Measurements from ENCODE around the gene STK31. TPM values are rescaled to one million over a fixed set of nuclear protein-coding genes. Genes with fewer than 3 reads are reported as not detected.
"Not testable (repeated sequence)": the region's sequence is repeated elsewhere in the genome, so short reads cannot be mapped to it uniquely, and the experiment has no call there.

Gene STK31
- total RNA-seq, 2 donors from 2014 or later, result 0.33 TPM; not detected in 1

- no peak for TF ChIP-seq CTCF (IDR thresholded peaks at IDR 0.05)
- Histone ChIP-seq H3K27me3 (no peaks in the 10 kb centered on the region), H3K4me1 (no peaks in the 10 kb centered on the region), H3K27ac (no peak overlapping the region), H3K9me3 (no peaks in the 10 kb centered on the region), H3K36me3 (no peaks in the 10 kb centered on the region), H3K4me3 (no peak overlapping the region)
- no peak for DNase-seq (ENCODE audit: low spot score)
These were observed 38.0 kb upstream of the STK31 start for GRCh38 chr7:23672033-23672432.

- Histone ChIP-seq H3K36me3 (no peaks in the 10 kb centered on the region), H3K4me3 (peak within 1 kb of the TSS; percentile 69 to 85), H3K27me3 (no peaks in the 10 kb centered on the region), H3K9me3 (no peaks in the 10 kb centered on the region), H3K27ac (peak within 1 kb of the TSS; percentile 88 to 90), H3K4me1 (peaks cover 0 to 17% of the 10 kb centered on the region in 2 donors)
- TF ChIP-seq CTCF (IDR thresholded peaks at IDR 0.05), result peak; percentile 71 to 81
- DNase-seq (ENCODE audit: low spot score), result peak; percentile 90
These were observed 30.1 kb upstream of the STK31 start, which contains the start of gene FAM221A for GRCh38 chr7:23679898-23680413. Gene FAM221A, plus strand, starts transcription at chr7:23680199. Its CDS starts 20 bp downstream, at chr7:23680219.

- H3K27ac ChIP-seq, result peak overlapping the region; percentile 88 to 90
- DNase-seq (ENCODE audit: low spot score), result peak; percentile 72
- H3K4me1 ChIP-seq, result peaks cover 0 to 22% of the 10 kb centered on the region in 2 donors
- peak overlapping the region; percentile 69 to 85 for H3K4me3 ChIP-seq
- H3K36me3 ChIP-seq, result no peaks in the 10 kb centered on the region
- no peak for TF ChIP-seq CTCF (IDR thresholded peaks at IDR 0.05)
- H3K9me3 ChIP-seq, result no peaks in the 10 kb centered on the region
- no peaks in the 10 kb centered on the region for H3K27me3 ChIP-seq
These were observed 29.3 kb upstream of the STK31 start for GRCh38 chr7:23680414-23681405.

GRCh38 chr7:23684041-23684440 is 26.0 kb upstream of the STK31 start:
- not testable (repeated sequence) for H3K27ac ChIP-seq; H3K27me3 ChIP-seq; DNase-seq (ENCODE audit: low spot score); H3K9me3 ChIP-seq; H3K4me3 ChIP-seq; H3K36me3 ChIP-seq
- peaks cover 0 to 25% of the 10 kb centered on the region in 2 donors for H3K4me1 ChIP-seq

- Histone ChIP-seq H3K36me3 (peaks cover 4% of the 10 kb centered on the region), H3K4me1 (peaks cover 0 to 18% of the 10 kb centered on the region in 2 donors), H3K4me3 (no peak overlapping the region), H3K27ac (peak overlapping the region in 1 of 2 donors; percentile 32), H3K9me3 (no peaks in the 10 kb centered on the region), H3K27me3 (no peaks in the 10 kb centered on the region)
- DNase-seq (ENCODE audit: low spot score), result no peak
- no peak for TF ChIP-seq CTCF (IDR thresholded peaks at IDR 0.05)
These were observed 24.3 kb upstream of the STK31 start for GRCh38 chr7:23685731-23686130.

GRCh38 chr7:23687011-23687410 is 23.0 kb upstream of the STK31 start:
- no peak for DNase-seq (ENCODE audit: low spot score)

More at GRCh38 chr7:23687011-23687410, 23.0 kb upstream of the STK31 start:
- peaks cover 11% of the 10 kb centered on the region for H3K36me3 ChIP-seq
- no peak overlapping the region for H3K27ac ChIP-seq
- no peaks in the 10 kb centered on the region for H3K27me3 ChIP-seq
- no peaks in the 10 kb centered on the region for H3K9me3 ChIP-seq
- H3K4me3 ChIP-seq, result no peak overlapping the region
- H3K4me1 ChIP-seq, result peaks cover 0 to 8% of the 10 kb centered on the region in 2 donors
- no peak for TF ChIP-seq CTCF (IDR thresholded peaks at IDR 0.05)
